ENCODE results near the gene ADARB2. TPM values are rescaled to one million over a fixed set of nuclear protein-coding genes. Genes with fewer than 3 reads are reported as not detected.

ADARB2 gene
- polyA plus RNA-seq, 1 of the 3 experiments (the other 2 are of a cell fraction), result not detected

GRCh38 chr10:1739751-1740150, 2.4 kb upstream of the ADARB2 start:
- H3K9me3 ChIP-seq, result no peaks in the 10 kb centered on the region
- no peaks in the 10 kb centered on the region for H4K20me1 ChIP-seq (ENCODE audit: insufficient read depth)
- peaks cover 0 to 9% of the 10 kb centered on the region in 2 experiments; a peak in 2 of 4 replicates for H3K4me1 ChIP-seq (ENCODE audit: control insufficient read depth in 1 of 2, insufficient read depth in 2 of 2, low read depth in 1 of 2, low read length in 1 of 2)
- no peak for DNase-seq
- no peaks in the 10 kb centered on the region for H3K36me3 ChIP-seq (replicated peaks in 1 of 2; ENCODE audit: control insufficient read depth in 1 of 2, insufficient read depth in 2 of 2, low read length in 1 of 2)
- H3K27me3 ChIP-seq (ENCODE audit: insufficient read depth), result no peaks in the 10 kb centered on the region
- no peaks in the 10 kb centered on the region for H3K9me2 ChIP-seq
- POLR2A ChIA-PET, result no interaction called here
- H3K4me2 ChIP-seq, result no peak overlapping the region
- H3K79me2 ChIP-seq (ENCODE audit: insufficient read depth), result no peaks in the 10 kb centered on the region
- H2AFZ ChIP-seq (ENCODE audit: low read depth), result no peak overlapping the region
- no peak overlapping the region for H3K27ac ChIP-seq (ENCODE audit: low read depth in 2 of 2, low read length in 1 of 2)
- no peak overlapping the region for H3K9ac ChIP-seq
- TF ChIP-seq CTCF (IDR thresholded peaks at IDR 0.05) (no peak), ZBTB33 (IDR thresholded peaks at IDR 0.05; ENCODE audit: borderline replicate concordance, low read depth) (no peak), USF2 (IDR thresholded peaks at IDR 0.05; ENCODE audit: borderline replicate concordance, low read depth, low read length) (no peak)
- CTCF ChIA-PET, result no interaction called here
- WGBS (ENCODE audit: low lambda C conversion rate), result 35% methylated on average over 12 of the region's 14 CpGs
- H3K4me3 ChIP-seq (ENCODE audit: low read depth in 2 of 2, low read length in 1 of 2), result no peak overlapping the region
- H3F3A ChIP-seq (replicated peaks; ENCODE audit: insufficient read depth), result no peaks in the 10 kb centered on the region

DNA sequence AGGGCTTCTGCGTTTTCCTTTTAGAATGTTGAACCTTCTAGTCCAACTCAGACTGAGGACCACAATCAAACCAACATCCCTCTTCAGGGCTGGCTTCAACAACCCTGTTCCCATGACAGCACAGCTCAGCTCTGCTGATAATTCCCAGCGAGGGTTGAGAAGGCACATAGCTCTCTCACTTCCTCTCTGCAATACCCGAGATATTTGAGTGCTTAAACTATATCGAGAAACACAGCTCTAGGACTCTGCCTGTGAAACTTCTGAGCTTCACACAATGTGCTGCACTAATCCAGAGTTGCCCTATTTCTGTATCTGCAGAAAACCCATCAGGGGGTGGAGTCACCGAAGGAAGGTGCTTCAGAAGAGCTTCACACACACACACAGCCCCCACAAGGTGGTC, 1.6 kb upstream of the ADARB2 start:
- Histone ChIP-seq H3K9me2 (no peaks in the 10 kb centered on the region), H3K27me3 (ENCODE audit: insufficient read depth) (no peaks in the 10 kb centered on the region), H3K4me1 (ENCODE audit: control insufficient read depth in 1 of 2, insufficient read depth in 2 of 2, low read depth in 1 of 2, low read length in 1 of 2) (peaks cover 0 to 9% of the 10 kb centered on the region in 2 experiments; a peak in 2 of 4 replicates), H3K79me2 (ENCODE audit: insufficient read depth) (no peaks in the 10 kb centered on the region), H3K36me3 (replicated peaks in 1 of 2; ENCODE audit: control insufficient read depth in 1 of 2, insufficient read depth in 2 of 2, low read length in 1 of 2) (no peaks in the 10 kb centered on the region), H3F3A (replicated peaks; ENCODE audit: insufficient read depth) (no peaks in the 10 kb centered on the region), H3K9ac (no peak overlapping the region), H3K4me2 (no peak overlapping the region), H2AFZ (ENCODE audit: low read depth) (no peak overlapping the region), H3K9me3 (no peaks in the 10 kb centered on the region), H4K20me1 (ENCODE audit: insufficient read depth) (no peaks in the 10 kb centered on the region), H3K4me3 (ENCODE audit: low read depth in 2 of 2, low read length in 1 of 2) (no peak overlapping the region), H3K27ac (ENCODE audit: low read depth in 2 of 2, low read length in 1 of 2) (no peak overlapping the region)
- DNase-seq, result no peak
- CTCF ChIA-PET, result no interaction called here
- POLR2A ChIA-PET, result no interaction called here
- 30% methylated on average over 3 of the region's 5 CpGs for WGBS (ENCODE audit: low lambda C conversion rate)
- TF ChIP-seq GABPA (IDR thresholded peaks at IDR 0.05; ENCODE audit: low read depth), result no peak
- TF ChIP-seq FOXM1 (IDR thresholded peaks at IDR 0.05; ENCODE audit: low read depth), result no peak
- no peak for TF ChIP-seq USF2 (IDR thresholded peaks at IDR 0.05; ENCODE audit: borderline replicate concordance, low read depth, low read length)
- TF ChIP-seq TCF12 (IDR thresholded peaks at IDR 0.05), result no peak
- TF ChIP-seq NFIC (IDR thresholded peaks at IDR 0.05; ENCODE audit: borderline replicate concordance), result no peak
- TF ChIP-seq POLR2AphosphoS5 (IDR thresholded peaks at IDR 0.05; ENCODE audit: low read depth, low read length), result no peak
- TF ChIP-seq RXRA (IDR thresholded peaks at IDR 0.05; ENCODE audit: borderline replicate concordance, low read depth), result no peak
- TF ChIP-seq, protein P1, sequence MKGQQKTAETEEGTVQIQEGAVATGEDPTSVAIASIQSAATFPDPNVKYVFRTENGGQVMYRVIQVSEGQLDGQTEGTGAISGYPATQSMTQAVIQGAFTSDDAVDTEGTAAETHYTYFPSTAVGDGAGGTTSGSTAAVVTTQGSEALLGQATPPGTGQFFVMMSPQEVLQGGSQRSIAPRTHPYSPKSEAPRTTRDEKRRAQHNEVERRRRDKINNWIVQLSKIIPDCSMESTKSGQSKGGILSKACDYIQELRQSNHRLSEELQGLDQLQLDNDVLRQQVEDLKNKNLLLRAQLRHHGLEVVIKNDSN (IDR thresholded peaks at IDR 0.05; ENCODE audit: borderline replicate concordance, low read depth), result no peak
- TF ChIP-seq RAD21 (IDR thresholded peaks at IDR 0.05; ENCODE audit: low read length), result no peak
- TF ChIP-seq SMC3 (IDR thresholded peaks at IDR 0.05; ENCODE audit: low read depth, low read length), result no peak
- TF ChIP-seq EP300 (IDR thresholded peaks at IDR 0.05; ENCODE audit: borderline replicate concordance in 1 of 2, low read depth in 1 of 2, low read length in 1 of 2), result no peak
- TF ChIP-seq RCOR1 (IDR thresholded peaks at IDR 0.05; ENCODE audit: low read length), result no peak
- TF ChIP-seq NRF1 (IDR thresholded peaks at IDR 0.05; ENCODE audit: low read depth, low read length), result no peak
- TF ChIP-seq SIN3A (IDR thresholded peaks at IDR 0.05; ENCODE audit: borderline replicate concordance, low read depth, low read length), result no peak
- no peak for TF ChIP-seq IRF3 (IDR thresholded peaks at IDR 0.05; ENCODE audit: low read depth, low read length)
- no peak for TF ChIP-seq MEF2A (IDR thresholded peaks at IDR 0.05; ENCODE audit: borderline replicate concordance, low read depth)
